Body of pancreas (tissue), 4 donors: Measurements from ENCODE around the gene RPP38. TPM values are rescaled to one million over a fixed set of nuclear protein-coding genes. Genes with fewer than 3 reads are reported as not detected.

Experiments
- ATAC-seq: fragments of 150-250 bp; one replicate; pipeline ENCODE4 v1.9.1; 2016
- DNase-seq, 4 donors: peaks; one replicate each; pipeline ENCODE4 v3.0.0-alpha.2; 2019
- H3K27ac ChIP-seq, 4 donors: fragments of 200-600 bp; sonication (generic); 1 replicate in 3 of 4; 2 replicates in 1 of 4; pipeline versions ENCODE4 v1.5.1 to v1.6.1; 2016 to 2019; ENCODE audit warnings: mild to moderate bottlenecking in 1 of 4, mixed read lengths in 1 of 4, moderate library complexity in 1 of 4
- H3K27me3 ChIP-seq, 2 donors: fragments of 200-600 bp; sonication (generic); one replicate each; pipeline ENCODE4 v1.6.0; 2016; ENCODE audit warnings: mild to moderate bottlenecking in 1 of 2
- H3K36me3 ChIP-seq, 2 donors: fragments of 200-600 bp; sonication (generic); replicated peaks in 1 of 2; 2 replicates each; pipeline ENCODE4 v1.5.1; 2016; ENCODE audit warnings: low read depth in 2 of 2; ENCODE audit not compliant: insufficient read depth in 1 of 2
- H3K4me1 ChIP-seq: fragments of 200-600 bp; sonication (generic); one replicate; pipeline ENCODE4 v1.6.0; 2016
- H3K4me3 ChIP-seq, 2 donors: fragments of 200-600 bp; sonication (generic); 1 replicate in 1 of 2; 2 replicates in 1 of 2; pipeline ENCODE4 v1.5.1; 2016 to 2019
- H3K9me3 ChIP-seq, 3 donors: fragments of 200-600 bp; sonication (generic); 1 replicate in 2 of 3; 2 replicates in 1 of 3; pipeline ENCODE4 v1.5.1; 2016
- CTCF ChIP-seq, 7 experiments: fragments of 450-650 bp in 4 of 7; fragments of 200-600 bp in 3 of 7; sonication (generic) in 3 of 7; IDR thresholded peaks; one replicate each; pipeline ENCODE4 v1.5.1; 2016 to 2019; ENCODE audit warnings: antibody characterized with exemption in 7 of 7
- POLR2A ChIP-seq, 3 donors: fragments of 450-650 bp; IDR thresholded peaks; one replicate each; pipeline ENCODE4 v1.6.1; 2016; ENCODE audit warnings: antibody characterized with exemption in 3 of 3, mild to moderate bottlenecking in 2 of 3
- WGBS, 2 donors: methylation state at CpG; one replicate each; pipeline ENCODE4 v1.1.5; 2017; 5-methylcytosine and 5-hydroxymethylcytosine counted together
- intact Hi-C: fragments of 100-400 bp; cut with DNase I; formaldehyde crosslinking; loops from one replicate; pipeline ENCODE4 v1.15.1; 2023
- total RNA-seq, 2 donors: library from RNA; depleted of rRNA; stranded (reverse); fragments of >200 nt; gene quantifications; one replicate each; pipeline ENCODE4 v1.1.0, GENCODE V29; 2016

Gene RPP38
- total RNA-seq, 2 donors from 2014 or later: 7.3 to 24.4 TPM

GRCh38 chr10:15059914-15060313, 37.2 kb upstream of the RPP38 start:
- 69 to 81% methylated on average over 4 of the region's 4 CpGs for WGBS, 2 donors
- H3K27ac ChIP-seq: no peak overlapping the region
- DNase-seq (no peak), ATAC-seq (no peak)
- H3K9me3 ChIP-seq: no peaks in the 10 kb centered on the region
- no peaks in the 10 kb centered on the region for H3K36me3 ChIP-seq
- no peaks in the 10 kb centered on the region for H3K4me1 ChIP-seq
- H3K4me3 ChIP-seq: no peak overlapping the region
- no peaks in the 10 kb centered on the region for H3K27me3 ChIP-seq
- TF ChIP-seq CTCF (IDR thresholded peaks at IDR 0.05) (no peak), POLR2A (IDR thresholded peaks at IDR 0.05) (no peak)
- intact Hi-C loops: no loop called here

- no peak for ATAC-seq
- no peak for DNase-seq
- no peaks in the 10 kb centered on the region for H3K9me3 ChIP-seq
- H3K4me1 ChIP-seq: no peaks in the 10 kb centered on the region
- TF ChIP-seq CTCF (IDR thresholded peaks at IDR 0.05): no peak
- no peak for TF ChIP-seq POLR2A (IDR thresholded peaks at IDR 0.05)
- intact Hi-C loops: no loop called here
- H3K36me3 ChIP-seq: no peaks in the 10 kb centered on the region
- H3K27me3 ChIP-seq: no peaks in the 10 kb centered on the region
- no peak overlapping the region for H3K4me3 ChIP-seq
- 61 to 67% methylated on average over 2 of the region's 2 CpGs for WGBS, 2 donors
- no peak overlapping the region for H3K27ac ChIP-seq
Observed at GRCh38 chr10:15060638-15061037, 36.5 kb upstream of the RPP38 start.

GRCh38 chr10:15067154-15067553, 30.0 kb upstream of the RPP38 start:
- intact Hi-C loops: no loop called here
- no peak for TF ChIP-seq POLR2A (IDR thresholded peaks at IDR 0.05)
- TF ChIP-seq CTCF (IDR thresholded peaks at IDR 0.05): no peak
- Histone ChIP-seq H3K27ac (no peak overlapping the region), H3K27me3 (no peaks in the 10 kb centered on the region), H3K4me1 (no peaks in the 10 kb centered on the region), H3K9me3 (no peaks in the 10 kb centered on the region), H3K4me3 (no peak overlapping the region), H3K36me3 (no peaks in the 10 kb centered on the region)
- DNase-seq: no peak
- ATAC-seq: no peak
- WGBS, 2 donors: 87 to 91% methylated on average over 5 of the region's 5 CpGs

GRCh38 chr10:15068802-15069201, 28.4 kb upstream of the RPP38 start:
- Histone ChIP-seq H3K4me1 (no peaks in the 10 kb centered on the region), H3K4me3 (no peak overlapping the region), H3K27me3 (no peaks in the 10 kb centered on the region), H3K27ac (no peak overlapping the region), H3K9me3 (no peaks in the 10 kb centered on the region), H3K36me3 (no peaks in the 10 kb centered on the region)
- ATAC-seq (no peak), DNase-seq (no peak)
- 82 to 96% methylated on average over 3 of the region's 3 CpGs for WGBS, 2 donors
- TF ChIP-seq CTCF (IDR thresholded peaks at IDR 0.05) (no peak), POLR2A (IDR thresholded peaks at IDR 0.05) (no peak)
- intact Hi-C loops: no loop called here

- Histone ChIP-seq H3K36me3 (no peaks in the 10 kb centered on the region), H3K9me3 (no peaks in the 10 kb centered on the region), H3K4me3 (no peak overlapping the region), H3K27ac (no peak overlapping the region), H3K4me1 (no peaks in the 10 kb centered on the region), H3K27me3 (no peaks in the 10 kb centered on the region)
- ATAC-seq (no peak), DNase-seq (no peak)
- intact Hi-C loops: no loop called here
- TF ChIP-seq CTCF (IDR thresholded peaks at IDR 0.05): no peak
- no peak for TF ChIP-seq POLR2A (IDR thresholded peaks at IDR 0.05)
- WGBS, 2 donors: 68 to 76% methylated on average over 3 to 4 of the region's 4 CpGs
Observed at GRCh38 chr10:15069230-15069629, 27.9 kb upstream of the RPP38 start.
